GM18873 (cell line): Measurements from ENCODE around the gene PARP4.
"Not testable (repeated sequence)": the region's sequence is repeated elsewhere in the genome, so short reads cannot be mapped to it uniquely, and the experiment has no call there.

Experiments
- ATAC-seq: cut with Tn5 transposase; IDR thresholded peaks from one replicate; pipeline ENCODE4 v1.9.1; 2021; ENCODE audit warnings: mild to moderate bottlenecking, moderate library complexity, moderate number of reproducible peaks; ENCODE audit not compliant: unreplicated experiment, low FRiP score

PARP4 gene

DNA sequence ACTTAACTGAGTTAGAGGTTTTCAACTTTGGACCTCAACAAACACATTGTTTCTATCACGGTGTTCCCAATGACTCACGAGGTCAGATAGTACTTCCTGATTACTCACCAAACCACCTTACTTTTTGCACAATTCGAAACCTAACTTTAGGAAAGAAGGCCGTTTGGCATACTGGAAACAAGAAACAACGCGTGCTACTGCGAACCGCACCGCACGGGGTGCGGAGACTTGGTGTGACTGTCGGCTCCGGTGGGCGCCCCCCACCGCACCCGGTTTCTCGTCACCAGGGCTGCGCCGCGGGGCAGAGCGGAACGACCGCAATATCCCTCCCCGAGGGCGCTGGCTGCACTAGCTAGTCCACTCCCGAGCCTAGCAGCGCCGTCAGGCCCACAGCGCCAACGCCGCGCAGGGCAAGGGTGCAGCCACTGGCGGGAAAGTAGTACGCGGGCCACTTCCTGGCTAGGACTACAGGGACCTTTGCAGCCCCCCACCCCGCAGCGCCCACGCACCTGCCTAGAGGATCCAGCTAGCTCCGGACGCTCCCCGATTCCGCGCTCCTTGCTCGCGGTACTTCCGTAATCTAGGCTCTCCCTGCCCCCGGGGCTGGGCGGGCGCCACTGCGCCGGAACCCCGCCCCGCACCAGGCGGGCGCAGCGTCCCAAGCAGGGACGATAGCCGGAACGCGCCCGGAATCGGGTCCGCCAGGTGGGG, at the start of gene PARP4:
Gene PARP4 (minus strand): TSS at position 582 of the 711 bp plus-strand sequence. CDS start 9,002 bp downstream, outside the sequence.
- peak; percentile 81 for ATAC-seq

- ATAC-seq: not testable (repeated sequence)
Measured at GRCh38 chr13:24560579-24561187, 48.1 kb upstream of the PARP4 start.

GRCh38 chr13:24559431-24560218, 47.0 kb upstream of the PARP4 start:
- ATAC-seq: not testable (repeated sequence)

GRCh38 chr13:24557081-24557480, 44.5 kb upstream of the PARP4 start:
- no peak for ATAC-seq

- ATAC-seq: not testable (repeated sequence)
Measured at GRCh38 chr13:24553892-24554291, 41.3 kb upstream of the PARP4 start.

DNA sequence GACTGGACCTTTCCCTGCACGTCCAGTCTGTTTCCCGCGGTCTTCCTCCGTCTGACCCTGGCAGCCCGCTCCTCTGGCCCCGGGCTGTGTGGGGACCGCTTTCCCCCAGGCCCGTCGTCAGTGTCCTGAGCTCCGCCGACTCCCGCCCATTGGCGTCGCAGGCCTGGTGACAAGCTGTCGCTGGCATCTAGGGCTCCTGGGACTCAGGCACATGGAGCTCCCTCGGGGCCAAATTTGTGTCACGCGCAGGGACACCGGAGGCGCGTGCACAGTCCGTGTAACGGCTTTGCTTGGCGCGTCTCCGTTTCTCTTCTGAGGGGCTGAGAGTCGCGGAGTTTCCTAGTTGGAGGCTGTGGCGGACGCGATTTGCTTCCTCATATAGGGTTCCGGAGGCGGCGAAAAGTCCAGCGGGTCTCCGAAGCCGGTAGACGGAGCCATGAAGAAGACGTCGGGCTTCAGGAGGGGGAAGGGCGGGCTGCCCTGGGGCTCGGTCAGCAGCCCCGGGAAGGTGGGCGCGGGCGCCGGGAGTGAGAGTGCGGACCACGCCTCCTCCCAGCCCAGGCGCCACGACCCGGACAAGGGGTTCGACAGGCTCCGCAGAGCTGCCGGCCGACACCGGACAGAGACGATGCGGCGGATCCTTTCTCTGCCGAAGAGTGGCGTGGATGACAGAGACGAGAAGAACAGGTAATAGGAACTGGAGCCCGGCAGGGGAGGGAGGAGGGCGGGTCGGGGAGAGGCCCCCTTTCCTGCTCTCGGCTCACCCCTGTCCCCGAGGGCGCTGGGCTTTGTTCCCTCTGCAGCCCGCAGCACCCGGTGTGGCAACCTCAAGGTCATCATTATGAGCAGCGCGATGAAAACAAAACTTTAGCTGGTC, 29.1 kb upstream of the PARP4 start:
- not testable (repeated sequence) for ATAC-seq

DNA sequence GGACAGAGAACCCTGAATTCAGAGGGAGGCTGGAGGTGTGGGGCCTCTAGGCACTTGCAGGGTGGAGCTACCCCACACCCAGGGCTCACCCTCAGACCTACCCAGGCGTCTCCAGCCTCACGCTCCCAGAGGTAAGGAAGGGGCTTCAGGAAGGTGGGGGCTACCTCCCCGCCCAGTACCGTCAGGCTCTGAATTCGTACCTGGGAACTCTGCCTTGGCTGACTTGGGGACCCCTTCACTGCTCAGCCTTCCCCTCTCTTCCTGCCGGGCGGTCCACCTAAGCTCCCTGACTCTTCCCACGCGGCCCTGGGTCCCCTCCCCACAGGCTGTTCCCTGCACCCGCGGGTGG, 28.5 kb upstream of the PARP4 start:
- no peak for ATAC-seq

DNA sequence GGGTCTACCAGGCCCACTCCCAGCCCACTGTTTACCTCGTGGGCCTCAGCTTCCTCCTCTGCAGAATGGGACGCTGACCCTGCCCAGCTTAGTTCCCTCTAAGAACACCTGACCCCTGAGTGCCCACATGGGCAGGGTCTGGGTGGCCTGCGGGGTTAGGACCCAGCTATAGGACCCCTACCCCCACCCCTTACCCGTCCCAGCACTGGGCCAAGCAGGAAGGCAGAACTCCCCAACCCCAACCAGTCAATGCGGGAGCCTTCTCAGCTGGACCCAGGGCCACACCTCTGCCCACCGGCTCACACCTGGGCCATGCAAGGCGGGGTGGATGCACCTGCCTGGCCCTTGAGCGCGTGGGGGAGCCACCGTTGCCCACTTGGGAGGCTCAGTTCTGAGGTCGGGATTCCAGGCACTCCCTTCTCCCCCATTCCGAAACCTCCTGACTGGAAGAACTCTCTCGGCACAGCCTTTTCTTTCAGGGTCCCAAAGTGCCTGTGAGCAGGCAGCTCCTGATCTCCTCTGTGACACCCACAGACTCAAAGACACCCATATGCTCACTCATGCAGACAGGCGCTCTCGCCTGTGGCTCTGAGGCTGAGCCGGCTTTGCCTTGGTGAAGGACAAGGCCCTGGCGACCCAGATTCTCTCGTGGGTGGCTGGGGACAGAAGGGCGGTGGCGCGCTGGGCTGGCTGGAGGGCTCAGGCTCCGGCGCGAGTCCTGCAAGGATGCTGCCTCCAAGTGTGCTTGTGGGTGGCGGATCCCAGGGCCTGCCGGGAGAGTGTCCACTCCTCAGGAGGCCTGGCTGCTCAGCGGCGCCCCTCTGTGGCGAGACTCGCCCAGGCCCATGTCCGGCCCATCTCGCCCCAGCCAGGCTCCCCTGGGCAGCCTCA, 27.9 kb upstream of the PARP4 start:
- no peak for ATAC-seq

DNA sequence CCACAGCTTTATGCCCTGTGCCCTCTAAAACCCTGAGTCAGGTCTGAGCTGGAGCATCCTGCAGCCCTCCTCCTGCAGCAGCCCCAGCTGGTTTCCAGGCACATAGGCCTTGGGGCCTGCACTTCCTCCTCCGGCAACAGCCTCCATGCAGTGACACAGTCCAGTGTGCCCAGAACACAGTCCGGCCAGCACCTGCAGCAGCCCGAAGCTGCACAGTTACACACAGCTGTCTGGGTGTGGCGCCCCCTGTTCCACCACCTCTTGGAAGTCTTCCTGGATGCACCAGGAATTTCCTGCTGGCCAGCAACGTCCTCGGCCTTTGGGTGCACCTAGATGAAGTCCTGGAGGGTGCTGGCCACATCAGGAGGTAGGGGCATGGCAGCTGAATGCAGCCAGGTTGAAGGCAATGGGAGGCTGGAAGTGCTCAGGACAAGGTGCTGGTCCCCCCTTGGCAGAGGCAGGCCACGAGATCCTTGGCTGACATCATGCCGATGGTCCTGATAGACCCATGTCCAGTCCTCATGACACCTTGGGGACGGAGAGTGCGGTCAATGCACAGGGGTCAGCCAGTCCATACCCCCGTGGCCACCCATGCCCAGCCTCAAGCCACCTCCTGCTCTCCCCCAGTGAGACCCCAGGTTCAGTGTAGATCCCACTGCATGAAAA, 27.1 kb upstream of the PARP4 start:
- ATAC-seq: no peak

DNA sequence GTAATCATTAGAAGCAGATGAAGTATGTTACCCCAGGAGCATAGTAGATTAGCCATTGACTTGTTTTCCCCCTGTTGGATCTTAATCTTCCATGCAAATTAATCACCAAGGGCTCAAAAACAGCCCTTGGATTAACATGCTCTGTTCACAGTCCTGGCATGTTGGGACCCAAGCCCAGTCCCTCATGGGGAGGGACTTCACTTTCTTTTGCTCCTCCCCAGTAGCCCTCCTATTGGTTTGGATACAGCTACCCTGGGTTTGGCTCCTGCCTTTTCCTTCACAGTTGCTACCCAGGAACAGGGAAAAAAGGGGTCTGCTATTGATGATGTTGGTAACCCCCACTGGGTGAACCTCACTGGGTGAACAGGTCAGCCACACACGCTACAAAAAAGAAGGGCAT, 16.9 kb upstream of the PARP4 start:
- no peak for ATAC-seq

DNA sequence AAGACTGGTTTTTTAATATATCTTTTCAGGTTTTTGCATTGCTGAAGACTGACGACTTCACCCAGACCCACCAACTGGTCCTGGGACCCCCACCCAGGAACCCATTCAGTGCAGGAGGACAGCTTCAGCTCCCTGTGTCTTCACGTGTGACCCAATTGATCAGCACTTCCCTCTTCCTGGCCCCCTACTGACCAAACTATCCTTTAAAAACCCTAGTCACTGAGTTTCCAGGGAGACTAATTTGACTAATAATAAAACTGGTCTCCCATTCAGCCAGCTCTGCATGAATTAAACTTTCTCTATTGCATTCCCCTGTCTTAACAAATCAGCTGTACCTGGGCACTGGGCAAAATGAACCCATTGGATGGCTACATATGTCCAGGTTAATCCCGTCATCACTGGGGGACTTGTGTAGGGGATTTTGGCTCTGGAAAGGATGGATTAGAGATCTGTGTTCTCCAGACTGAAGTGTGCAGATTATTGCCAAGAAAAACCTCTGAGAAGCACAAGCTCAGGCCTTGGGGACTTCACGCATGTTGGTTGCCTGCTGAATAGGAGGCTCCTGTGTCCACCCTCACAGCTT, 16.3 kb upstream of the PARP4 start:
- no peak for ATAC-seq

GRCh38 chr13:24527266-24527775, 14.7 kb upstream of the PARP4 start:
- ATAC-seq: no peak

DNA sequence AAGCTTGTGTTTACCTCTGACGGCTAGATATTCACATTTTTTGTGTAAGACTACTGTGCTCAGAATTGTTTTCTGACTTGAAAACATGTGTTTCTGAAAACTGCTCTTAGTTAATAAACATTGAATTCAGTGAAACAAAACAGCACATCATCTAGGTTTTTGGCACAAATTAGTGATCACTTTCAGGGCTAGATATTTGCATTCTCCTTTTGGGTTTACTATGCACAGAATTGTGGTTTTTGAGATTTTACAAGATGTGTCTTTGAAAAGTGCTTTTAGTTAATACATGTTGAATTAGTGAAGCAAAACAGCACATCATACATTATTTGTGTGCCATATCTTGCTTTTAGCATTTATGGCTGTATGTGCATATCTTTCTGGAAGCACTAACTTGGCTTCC, 8.2 kb upstream of the PARP4 start:
- no peak for ATAC-seq

DNA sequence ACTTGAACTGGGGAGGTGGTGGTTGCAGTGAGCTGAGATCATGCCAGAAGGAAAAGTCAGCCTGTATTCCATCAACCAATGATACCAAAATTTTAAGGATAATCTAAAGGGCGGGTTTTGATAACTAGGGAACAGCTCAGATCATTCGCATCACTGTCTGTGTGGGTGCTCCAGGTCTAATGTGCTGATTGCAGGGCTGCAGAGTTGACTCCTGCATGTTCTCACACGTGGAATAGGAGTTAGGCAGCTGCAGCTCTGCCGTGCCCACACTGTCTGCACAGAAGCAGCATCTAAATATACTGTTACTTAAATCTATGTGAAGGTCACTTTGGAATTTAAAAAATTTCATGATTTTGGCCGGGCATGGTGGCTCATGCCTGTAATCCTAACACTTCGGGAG, 4.3 kb upstream of the PARP4 start:
- no peak for ATAC-seq

- ATAC-seq: no peak
Measured at GRCh38 chr13:24512908-24513213, 283 bp upstream of the PARP4 start.

- ATAC-seq: peak; percentile 7
Measured at GRCh38 chr13:24511816-24512196, 772 bp downstream of the PARP4 start.

DNA sequence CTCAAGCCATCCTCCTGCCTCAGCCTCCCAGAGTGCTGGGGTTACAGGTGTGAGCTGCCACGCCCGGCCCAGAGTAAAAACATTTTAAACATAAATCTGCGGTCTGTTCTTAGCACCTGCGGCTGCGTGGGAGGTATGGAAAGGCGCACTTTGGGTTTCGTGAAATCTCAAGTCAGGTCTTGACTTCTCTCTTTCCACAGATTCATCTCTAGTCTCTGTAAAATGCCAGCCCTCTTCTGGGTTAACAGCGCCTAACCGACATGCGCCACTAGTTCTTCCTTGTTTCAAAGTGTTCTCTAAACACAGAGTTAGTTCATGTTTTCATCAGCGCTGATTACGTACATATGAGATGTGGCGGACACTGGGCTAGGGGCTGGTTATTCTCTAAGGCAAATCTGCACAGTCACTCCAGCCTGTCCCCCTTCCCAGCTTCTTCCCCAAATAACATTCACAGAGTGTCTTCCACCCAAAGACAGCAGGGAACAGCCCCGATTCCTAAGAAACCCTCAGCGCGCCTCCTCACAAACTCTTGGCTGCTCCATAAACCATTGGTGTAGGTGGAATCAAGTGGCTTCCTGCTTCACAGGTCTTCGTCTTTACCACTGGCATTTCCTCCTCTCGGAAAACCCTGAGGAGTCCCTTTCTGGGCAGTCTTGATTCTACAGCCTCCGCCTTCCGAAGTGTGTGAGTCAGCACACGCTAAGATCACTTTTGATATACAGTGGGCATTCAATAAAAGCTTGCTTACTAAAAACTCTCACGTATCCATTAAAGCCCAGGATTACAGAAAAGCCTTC, 1.4 kb downstream of the PARP4 start:
- no peak for ATAC-seq
